ENCODE results near the gene IFNGR1. TPM values are rescaled to one million over a fixed set of nuclear protein-coding genes. Genes with fewer than 3 reads are reported as not detected.
"Not testable (repeated sequence)": the region's sequence is repeated elsewhere in the genome, so short reads cannot be mapped to it uniquely, and the experiment has no call there.

IFNGR1 gene
- total and polyA plus RNA-seq, 10 of the 15 experiments (the other 5 are each of a cell fraction or from before 2014, with no cell fraction given) = 89.0 to 296 (median 138) TPM

GRCh38 chr6:137254430-137254829, 35.2 kb upstream of the IFNGR1 start:
- whole genome bisulfite sequencing (ENCODE audit: insufficient coverage, insufficient replicate concordance, low lambda C conversion rate, missing lambda C conversion rate) = 57% methylated on average over 2 of the region's 2 CpGs
- H4K20me1 ChIP-seq (ENCODE audit: control insufficient read depth, insufficient read depth); H3K79me2 ChIP-seq (ENCODE audit: control insufficient read depth, insufficient read depth, low read length); FAIRE-seq; H3K36me3 ChIP-seq (ENCODE audit: control insufficient read depth in 2 of 2, insufficient read depth in 2 of 2, low read length in 1 of 2); ATAC-seq; in situ Hi-C loops (cut with MboI); intact Hi-C loops (cut with micrococcal nuclease; ENCODE audit: unreplicated experiment); H3K4me1 ChIP-seq (ENCODE audit: control insufficient read depth, insufficient read depth, low read length); H3K27me3 ChIP-seq (replicated peaks in 1 of 2; ENCODE audit: control insufficient read depth in 2 of 2, insufficient read depth in 2 of 2, low read length in 1 of 2); H3K9ac ChIP-seq (ENCODE audit: control insufficient read depth, insufficient read depth, low read length); DNase-seq (ENCODE audit: low read depth, low spot score); H3K4me2 ChIP-seq (ENCODE audit: control insufficient read depth, insufficient read depth); BruUV-seq (replicated peaks); H3K4me3 ChIP-seq; H3K27ac ChIP-seq (ENCODE audit: control insufficient read depth, insufficient read depth); POLR2A ChIA-PET; H2AFZ ChIP-seq (ENCODE audit: control insufficient read depth, low read depth, low read length): not testable (repeated sequence)
- 0 out of 2 replicates have a peak, but pooled peaks have one; percentile 57 for TF ChIP-seq CBX5 (IDR thresholded peaks at IDR 0.05; ENCODE audit: low read depth)
- peaks cover 11% of the 10 kb centered on the region for H3K9me3 ChIP-seq (replicated peaks; ENCODE audit: control insufficient read depth, insufficient read depth, low read length)
- ChIA-PET SMC1A (ENCODE audit: uncharacterized antibody, unreplicated experiment) (interaction anchor here (0.6 kb wide), 1 partner anchor 178 kb away, joined by 3 read pairs; no protein-coding TSS in a partner anchor), CTCF (interaction anchor here (1.5 kb wide), 1 partner anchor 88 kb away, joined by 3 read pairs; no protein-coding TSS in a partner anchor), RAD21 (ENCODE audit: unreplicated experiment) (interaction anchor here (1.2 kb wide), 1 partner anchor 89 kb away, joined by 3 read pairs; no protein-coding TSS in a partner anchor)

GRCh38 chr6:137248702-137249101, 29.5 kb upstream of the IFNGR1 start:
- RAD21 ChIA-PET (ENCODE audit: unreplicated experiment) = interaction anchor here (0.5 to 4.1 kb wide), 16 partner anchors 11 to 526 kb away, joined by 3 to 80 read pairs (median 4); no protein-coding TSS in a partner anchor
- H3K9ac ChIP-seq (ENCODE audit: control insufficient read depth, insufficient read depth, low read length) = no peak overlapping the region
- 25% methylated on average over 4 of the region's 4 CpGs for WGBS (ENCODE audit: insufficient coverage, insufficient replicate concordance, low lambda C conversion rate, missing lambda C conversion rate)
- POLR2A ChIA-PET = interaction anchor here (0.6 to 3.9 kb wide), 12 partner anchors 8 to 78 kb away, joined by 3 to 29 read pairs (median 6); no protein-coding TSS in a partner anchor
- no peaks in the 10 kb centered on the region for H4K20me1 ChIP-seq (ENCODE audit: control insufficient read depth, insufficient read depth)
- ATAC-seq (peak; percentile 84), FAIRE-seq (peak; percentile 71), DNase-seq (ENCODE audit: low read depth, low spot score) (no peak)
- H3K36me3 ChIP-seq (ENCODE audit: control insufficient read depth in 2 of 2, insufficient read depth in 2 of 2, low read length in 1 of 2) = no peaks in the 10 kb centered on the region
- intact Hi-C loops (cut with micrococcal nuclease; ENCODE audit: unreplicated experiment) (no loop called here), in situ Hi-C loops (cut with MboI) (no loop called here)
- H3K79me2 ChIP-seq (ENCODE audit: control insufficient read depth, insufficient read depth, low read length) = no peaks in the 10 kb centered on the region
- H2AFZ ChIP-seq (ENCODE audit: control insufficient read depth, low read depth, low read length) = peak overlapping the region; percentile 42
- no peak overlapping the region for H3K4me2 ChIP-seq (ENCODE audit: control insufficient read depth, insufficient read depth)
- H3K27ac ChIP-seq (ENCODE audit: control insufficient read depth, insufficient read depth) = peak overlapping the region; percentile 37; the same call in 1 of the 2 replicates
- peaks cover 11% of the 10 kb centered on the region for H3K4me1 ChIP-seq (ENCODE audit: control insufficient read depth, insufficient read depth, low read length)
- H3K27me3 ChIP-seq (replicated peaks in 1 of 2; ENCODE audit: control insufficient read depth in 2 of 2, insufficient read depth in 2 of 2, low read length in 1 of 2) = no peaks in the 10 kb centered on the region
- H3K4me3 ChIP-seq = no peak overlapping the region
- SMC1A ChIA-PET (ENCODE audit: uncharacterized antibody, unreplicated experiment) = interaction anchor here (0.7 to 3.9 kb wide), 17 partner anchors 10 to 154 kb away, joined by 3 to 64 read pairs (median 10); partner anchors contain the start of gene IL22RA2
- H3K9me3 ChIP-seq (replicated peaks; ENCODE audit: control insufficient read depth, insufficient read depth, low read length) = peaks cover 6% of the 10 kb centered on the region
- BruUV-seq (replicated peaks) = no TSS peak
- CTCF ChIA-PET = interaction anchor here (1.3 to 3.5 kb wide), 7 partner anchors 10 to 1261 kb away, joined by 3 to 21 read pairs (median 9); no protein-coding TSS in a partner anchor
- TF ChIP-seq USF1 (IDR thresholded peaks at IDR 0.05; ENCODE audit: borderline replicate concordance, extremely low read length, insufficient read depth, low read depth, low read length) = peak; percentile 15
- TF ChIP-seq, protein P1, sequence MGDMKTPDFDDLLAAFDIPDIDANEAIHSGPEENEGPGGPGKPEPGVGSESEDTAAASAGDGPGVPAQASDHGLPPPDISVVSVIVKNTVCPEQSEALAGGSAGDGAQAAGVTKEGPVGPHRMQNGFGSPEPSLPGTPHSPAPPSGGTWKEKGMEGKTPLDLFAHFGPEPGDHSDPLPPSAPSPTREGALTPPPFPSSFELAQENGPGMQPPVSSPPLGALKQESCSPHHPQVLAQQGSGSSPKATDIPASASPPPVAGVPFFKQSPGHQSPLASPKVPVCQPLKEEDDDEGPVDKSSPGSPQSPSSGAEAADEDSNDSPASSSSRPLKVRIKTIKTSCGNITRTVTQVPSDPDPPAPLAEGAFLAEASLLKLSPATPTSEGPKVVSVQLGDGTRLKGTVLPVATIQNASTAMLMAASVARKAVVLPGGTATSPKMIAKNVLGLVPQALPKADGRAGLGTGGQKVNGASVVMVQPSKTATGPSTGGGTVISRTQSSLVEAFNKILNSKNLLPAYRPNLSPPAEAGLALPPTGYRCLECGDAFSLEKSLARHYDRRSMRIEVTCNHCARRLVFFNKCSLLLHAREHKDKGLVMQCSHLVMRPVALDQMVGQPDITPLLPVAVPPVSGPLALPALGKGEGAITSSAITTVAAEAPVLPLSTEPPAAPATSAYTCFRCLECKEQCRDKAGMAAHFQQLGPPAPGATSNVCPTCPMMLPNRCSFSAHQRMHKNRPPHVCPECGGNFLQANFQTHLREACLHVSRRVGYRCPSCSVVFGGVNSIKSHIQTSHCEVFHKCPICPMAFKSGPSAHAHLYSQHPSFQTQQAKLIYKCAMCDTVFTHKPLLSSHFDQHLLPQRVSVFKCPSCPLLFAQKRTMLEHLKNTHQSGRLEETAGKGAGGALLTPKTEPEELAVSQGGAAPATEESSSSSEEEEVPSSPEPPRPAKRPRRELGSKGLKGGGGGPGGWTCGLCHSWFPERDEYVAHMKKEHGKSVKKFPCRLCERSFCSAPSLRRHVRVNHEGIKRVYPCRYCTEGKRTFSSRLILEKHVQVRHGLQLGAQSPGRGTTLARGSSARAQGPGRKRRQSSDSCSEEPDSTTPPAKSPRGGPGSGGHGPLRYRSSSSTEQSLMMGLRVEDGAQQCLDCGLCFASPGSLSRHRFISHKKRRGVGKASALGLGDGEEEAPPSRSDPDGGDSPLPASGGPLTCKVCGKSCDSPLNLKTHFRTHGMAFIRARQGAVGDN (IDR thresholded peaks at IDR 0.05) = 0 out of 2 replicates have a peak, but pooled peaks have one; percentile 18
- no peak for TF ChIP-seq KLF5 (IDR thresholded peaks at IDR 0.05; ENCODE audit: partially characterized antibody)
- TF ChIP-seq KAT2A (conservative IDR thresholded peaks at IDR 0.05; ENCODE audit: control insufficient read depth, low read depth, low read length) = no peak
- no peak for TF ChIP-seq SIX5 (IDR thresholded peaks at IDR 0.05; ENCODE audit: low read depth, low read length, severe bottlenecking)
- no peak for TF ChIP-seq ESRRA (IDR thresholded peaks at IDR 0.05; ENCODE audit: low read length)
- TF ChIP-seq SPI1 (IDR thresholded peaks at IDR 0.05; ENCODE audit: borderline replicate concordance, insufficient read depth, low read depth, low read length) = peak; percentile 77

Data from GM12878 (cell line).